Cardiac fibroblast (primary cell): ENCODE measurements around the gene MRPL30.

Experiments
- DNase-seq, 2 donors: peaks; one replicate each; pipeline versions ENCODE4 v3.0.0 to v3.0.0-alpha.2; 2010; ENCODE audit warnings: low read depth in 2 of 2
- H3K4me3 ChIP-seq, 2 donors: replicated peaks in 1 of 2; 1 replicate in 1 of 2; 2 replicates in 1 of 2; pipeline ENCODE4 v1.5.1; 2011; ENCODE audit warnings: low read depth in 2 of 2, low read length in 2 of 2, mild to moderate bottlenecking in 2 of 2, moderate library complexity in 1 of 2
- TF ChIP-seq, protein P1 (sequence below): IDR thresholded peaks from one replicate; pipeline ENCODE4 v1.5.1; 2011; ENCODE audit warnings: low read depth, mild to moderate bottlenecking, low read length, inconsistent platforms

MRPL30 gene

DNA sequence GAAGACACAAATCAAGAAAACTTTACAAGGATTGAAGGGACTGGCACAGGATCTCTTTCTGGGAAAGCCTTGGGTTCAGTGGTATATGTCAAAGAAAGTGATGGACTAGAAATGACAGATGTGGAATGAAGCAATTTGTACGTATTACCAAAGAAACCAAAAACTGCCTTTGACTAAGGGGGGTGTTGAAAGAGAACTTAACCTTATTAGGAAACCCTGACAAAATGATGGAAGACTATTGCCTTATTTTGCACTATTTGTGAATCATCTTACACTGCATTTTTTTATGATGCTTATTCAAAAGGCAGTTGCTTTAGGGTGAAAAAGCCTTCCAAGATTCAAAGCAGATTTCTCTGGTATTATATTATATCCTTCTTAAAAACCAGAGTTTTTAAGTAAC lies 30.3 kb upstream of the MRPL30 start:
- TF ChIP-seq, protein P1, sequence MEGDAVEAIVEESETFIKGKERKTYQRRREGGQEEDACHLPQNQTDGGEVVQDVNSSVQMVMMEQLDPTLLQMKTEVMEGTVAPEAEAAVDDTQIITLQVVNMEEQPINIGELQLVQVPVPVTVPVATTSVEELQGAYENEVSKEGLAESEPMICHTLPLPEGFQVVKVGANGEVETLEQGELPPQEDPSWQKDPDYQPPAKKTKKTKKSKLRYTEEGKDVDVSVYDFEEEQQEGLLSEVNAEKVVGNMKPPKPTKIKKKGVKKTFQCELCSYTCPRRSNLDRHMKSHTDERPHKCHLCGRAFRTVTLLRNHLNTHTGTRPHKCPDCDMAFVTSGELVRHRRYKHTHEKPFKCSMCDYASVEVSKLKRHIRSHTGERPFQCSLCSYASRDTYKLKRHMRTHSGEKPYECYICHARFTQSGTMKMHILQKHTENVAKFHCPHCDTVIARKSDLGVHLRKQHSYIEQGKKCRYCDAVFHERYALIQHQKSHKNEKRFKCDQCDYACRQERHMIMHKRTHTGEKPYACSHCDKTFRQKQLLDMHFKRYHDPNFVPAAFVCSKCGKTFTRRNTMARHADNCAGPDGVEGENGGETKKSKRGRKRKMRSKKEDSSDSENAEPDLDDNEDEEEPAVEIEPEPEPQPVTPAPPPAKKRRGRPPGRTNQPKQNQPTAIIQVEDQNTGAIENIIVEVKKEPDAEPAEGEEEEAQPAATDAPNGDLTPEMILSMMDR, result no peak
- peak in 1 of 2 donors; percentile 9 for DNase-seq
- H3K4me3 ChIP-seq, result no peak overlapping the region

DNA sequence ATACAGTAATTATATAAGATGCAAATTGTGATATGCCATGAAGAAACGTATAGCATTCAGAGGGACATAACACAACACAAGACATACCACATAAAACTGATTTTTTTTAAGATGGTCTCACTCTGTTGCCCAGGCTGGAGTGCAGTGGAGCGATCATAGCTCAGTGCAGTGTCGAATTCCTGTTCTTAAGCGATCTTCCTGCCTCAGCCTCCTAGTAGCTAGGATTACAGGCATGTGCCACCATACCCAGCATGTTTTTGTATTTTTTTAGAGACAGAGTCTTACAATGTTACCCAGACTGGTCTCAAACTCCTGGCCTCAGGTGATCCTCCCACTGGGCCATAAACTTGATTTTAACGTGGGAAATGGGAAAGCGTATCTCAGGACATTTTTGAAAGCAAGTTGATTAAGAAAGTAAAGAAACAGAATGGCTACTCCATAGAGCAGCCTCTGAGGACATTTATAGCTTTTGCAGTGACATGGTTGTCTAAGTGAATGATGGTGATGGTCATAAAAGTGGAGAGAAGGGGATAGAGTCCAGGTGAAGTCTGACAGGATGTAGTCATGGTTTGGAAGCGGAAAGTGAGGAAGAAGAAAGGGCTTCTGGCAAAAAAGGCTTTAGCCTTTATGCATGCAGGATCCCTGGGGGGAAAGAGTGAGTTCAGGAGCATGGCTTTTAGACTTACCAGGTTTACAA lies 28.6 kb upstream of the MRPL30 start:
- TF ChIP-seq, protein P1, result no peak
- no peak overlapping the region for H3K4me3 ChIP-seq
- DNase-seq, result no peak

DNA sequence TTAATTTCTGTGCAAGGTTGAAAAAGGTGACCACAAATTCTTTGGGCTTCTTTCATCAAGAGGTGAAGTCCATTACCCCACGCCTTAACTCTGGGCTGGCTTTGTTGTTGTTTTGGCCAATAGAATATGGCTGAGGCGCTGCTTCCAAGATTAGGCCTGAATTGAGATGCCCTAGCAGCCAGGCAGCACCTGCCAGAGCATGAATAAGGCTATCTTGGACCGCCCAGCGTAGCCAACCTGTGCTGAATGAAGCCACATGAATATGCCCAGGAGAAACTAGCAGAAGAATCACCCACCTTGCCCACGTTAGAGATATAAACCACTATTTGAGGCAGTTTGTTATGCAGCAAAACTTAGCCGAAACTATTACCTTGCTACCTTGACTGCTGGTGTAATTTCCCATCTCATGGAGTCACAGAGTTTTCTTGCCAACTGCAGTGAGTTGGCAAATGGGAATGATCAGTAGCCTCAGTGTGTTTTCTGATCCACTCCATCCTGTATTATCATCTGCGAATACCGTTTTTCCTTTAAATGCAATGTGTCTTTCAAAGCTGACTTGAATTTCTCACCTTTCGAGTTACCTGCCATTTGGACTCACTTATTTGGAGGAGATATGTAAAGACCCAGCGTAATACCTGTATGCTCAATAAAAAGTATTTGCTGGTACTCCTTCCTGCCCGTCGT lies 26.9 kb upstream of the MRPL30 start:
- peak; percentile 7 to 28 for DNase-seq
- H3K4me3 ChIP-seq, result peak overlapping the region; percentile 85 to 96
- TF ChIP-seq, protein P1, result no peak

DNA sequence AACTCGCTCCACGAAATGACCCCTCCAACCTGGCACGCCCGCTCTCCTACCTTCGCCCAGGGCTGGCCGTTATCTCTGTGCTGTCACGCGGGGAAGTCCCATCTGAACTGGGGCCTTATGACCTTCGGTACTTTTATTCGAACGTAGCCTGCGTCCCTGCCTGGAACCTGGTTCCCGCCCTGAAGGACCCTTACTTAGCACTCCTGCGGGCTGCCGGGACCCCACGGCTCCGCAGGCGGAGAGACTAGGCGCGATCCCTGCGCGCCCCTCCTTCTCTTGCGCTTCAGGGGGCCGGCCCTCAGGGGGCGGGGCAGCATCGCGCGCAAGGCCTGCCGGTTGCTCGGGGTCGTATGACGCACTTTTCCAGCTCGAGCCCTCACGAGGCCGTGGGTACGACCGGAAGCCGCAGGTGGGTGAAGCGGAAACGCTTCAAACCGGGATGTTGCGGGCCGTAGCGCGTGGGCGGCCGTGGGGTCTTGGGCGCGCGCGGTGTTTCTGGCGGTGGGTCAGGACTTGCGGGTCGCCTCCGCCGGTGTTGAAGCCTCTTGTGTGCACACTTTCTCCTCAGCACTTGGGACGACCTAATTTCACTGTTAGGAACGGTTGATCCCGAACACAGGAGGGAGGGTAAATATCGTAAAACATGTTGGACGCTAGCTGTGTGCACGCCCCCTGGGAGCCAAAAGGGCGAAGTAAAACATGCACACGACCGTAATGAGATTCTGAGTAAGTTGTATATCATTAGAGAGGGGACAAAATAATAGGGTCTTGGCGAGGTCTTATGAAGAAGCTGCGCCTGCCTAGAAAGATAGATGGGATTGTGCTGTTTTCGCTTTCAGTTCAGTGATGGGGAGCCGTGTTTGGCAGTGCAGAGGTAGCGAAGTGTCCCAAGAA lies 26.1 kb upstream of the MRPL30 start, which contains the start of the genes LIPT1 and TSGA10:
TSS of gene LIPT1 (plus strand) at position 325 of the 894 bp plus-strand sequence. CDS start 6,991 bp downstream, outside the sequence.
TSS of gene TSGA10 (minus strand) at position 300 of the 894 bp plus-strand sequence. CDS start 45,503 bp downstream, outside the sequence.
- peak; percentile 87 to 93 for DNase-seq
- TF ChIP-seq, protein P1, result no peak
- peak within 1 kb of the TSS; percentile 85 to 96 for H3K4me3 ChIP-seq

DNA sequence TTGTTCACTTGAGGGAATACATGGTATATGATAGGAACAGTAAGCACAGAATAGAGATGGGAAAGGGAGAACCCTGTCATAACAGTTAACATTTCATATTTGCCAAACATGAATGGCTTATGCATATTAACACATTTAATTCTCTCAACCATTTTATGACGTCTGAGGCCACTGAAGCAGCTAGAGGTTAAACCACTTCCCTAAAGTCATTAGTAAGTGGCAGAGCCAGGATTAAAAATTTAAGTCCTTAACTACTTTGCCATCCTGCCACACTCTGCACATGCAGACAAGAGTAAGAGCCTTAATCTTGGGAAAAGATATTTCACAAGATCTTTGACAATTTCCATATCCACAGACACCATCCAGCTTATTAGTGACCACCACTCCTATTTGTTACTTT lies 24.1 kb upstream of the MRPL30 start:
- H3K4me3 ChIP-seq, result no peak overlapping the region
- TF ChIP-seq, protein P1, result no peak
- no peak for DNase-seq

DNA sequence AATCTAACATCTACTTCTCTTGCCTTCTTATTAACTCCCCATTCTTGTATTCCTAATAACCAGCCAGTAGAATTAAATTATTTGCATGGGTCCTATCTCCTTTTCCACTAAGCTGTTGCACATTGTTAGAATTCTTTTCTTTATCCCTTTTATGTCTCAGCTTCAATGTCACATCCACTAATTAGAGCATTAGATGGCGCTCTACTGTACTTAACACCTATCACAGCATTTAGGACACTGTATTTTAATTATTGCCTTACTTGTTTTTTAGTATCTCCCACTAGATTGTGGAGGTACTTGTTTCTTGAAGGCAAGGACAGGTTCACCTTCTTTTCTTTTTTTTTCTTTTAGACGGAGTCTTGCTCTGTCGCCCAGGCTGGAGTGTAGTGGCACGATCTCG lies 22.4 kb upstream of the MRPL30 start:
- TF ChIP-seq, protein P1, result no peak
- DNase-seq, result no peak
- H3K4me3 ChIP-seq, result no peak overlapping the region
